HUES64 (cell line): Measurements from ENCODE around the gene LYPD4.

Experiments used
- H3K27ac ChIP-seq: 2 replicates; pipeline ENCODE4 v1.7.0; 2013; ENCODE audit warnings: low read depth, low read length, inconsistent platforms
- H3K27me3 ChIP-seq: 2 replicates; pipeline ENCODE4 v1.6.1; 2013; ENCODE audit warnings: mild to moderate bottlenecking, low read length; ENCODE audit not compliant: insufficient read depth
- H3K36me3 ChIP-seq: 2 replicates; pipeline ENCODE4 v1.6.1; 2013; ENCODE audit warnings: mild to moderate bottlenecking, low read length; ENCODE audit not compliant: insufficient read depth
- H3K4me1 ChIP-seq: 2 replicates; pipeline ENCODE4 v1.6.1; 2013; ENCODE audit warnings: mild to moderate bottlenecking, low read length, moderate library complexity; ENCODE audit not compliant: insufficient read depth
- H3K4me3 ChIP-seq: 2 replicates; pipeline ENCODE4 v1.5.1; 2013; ENCODE audit warnings: mild to moderate bottlenecking, low read length, moderate library complexity
- H3K9ac ChIP-seq: 2 replicates; pipeline ENCODE4 v1.6.1; 2013; ENCODE audit warnings: mild to moderate bottlenecking, low read depth, low read length
- H3K9me3 ChIP-seq: 2 replicates; pipeline ENCODE4 v1.6.1; 2013; ENCODE audit warnings: low read depth, low read length; ENCODE audit not compliant: insufficient read depth
- WGBS: fragments of 150-250, 120-280 bp; methylation state at CpG from one replicate; pipeline ENCODE4 v1.1.7; 2013; ENCODE audit warnings: missing lambda C conversion rate; 5-methylcytosine and 5-hydroxymethylcytosine counted together

The LYPD4 gene

GRCh38 chr19:41847351-41848105, 3.0 kb upstream of the LYPD4 start:
- Histone ChIP-seq H3K36me3 (no peaks in the 10 kb centered on the region), H3K27ac (no peak overlapping the region), H3K27me3 (0 out of 2 replicates have a peak, but pooled peaks cover 4% of the 10 kb centered on the region), H3K4me3 (no peak overlapping the region), H3K9ac (no peak overlapping the region), H3K4me1 (no peaks in the 10 kb centered on the region), H3K9me3 (no peaks in the 10 kb centered on the region)
- WGBS, result 89% methylated on average over 19 of the region's 19 CpGs

GRCh38 chr19:41845051-41845590, 638 bp upstream of the LYPD4 start:
- 90% methylated on average over 15 of the region's 23 CpGs for WGBS
- H3K4me3 ChIP-seq, result no peak overlapping the region
- H3K27ac ChIP-seq, result no peak overlapping the region
- H3K27me3 ChIP-seq, result no peaks in the 10 kb centered on the region; the same call in 1 of the 2 replicates
- no peaks in the 10 kb centered on the region for H3K36me3 ChIP-seq
- no peak overlapping the region for H3K9ac ChIP-seq
- H3K4me1 ChIP-seq, result no peaks in the 10 kb centered on the region
- H3K9me3 ChIP-seq, result no peaks in the 10 kb centered on the region

- no peak within 1 kb of the TSS for H3K4me3 ChIP-seq
- no peaks in the 10 kb centered on the region for H3K36me3 ChIP-seq
- no peaks in the 10 kb centered on the region; the same call in 1 of the 2 replicates for H3K27me3 ChIP-seq
- 92% methylated on average over 3 of the region's 3 CpGs for WGBS
- no peak within 1 kb of the TSS for H3K9ac ChIP-seq
- H3K27ac ChIP-seq, result no peak within 1 kb of the TSS
- no peaks in the 10 kb centered on the region for H3K9me3 ChIP-seq
- no peaks in the 10 kb centered on the region for H3K4me1 ChIP-seq
These were observed 343 bp upstream of the LYPD4 start, which contains the start of gene DMRTC2 for GRCh38 chr19:41845001-41845050. Gene DMRTC2, plus strand, starts transcription at chr19:41845042. Its CDS starts 2,387 bp downstream, at chr19:41847429.

GRCh38 chr19:41843371-41843770, 1.1 kb downstream of the LYPD4 start:
- WGBS, result 78% methylated on average over 7 of the region's 7 CpGs
- peaks cover 6% of the 10 kb centered on the region for H3K27me3 ChIP-seq
- H3K27ac ChIP-seq, result no peak overlapping the region
- no peaks in the 10 kb centered on the region for H3K9me3 ChIP-seq
- no peaks in the 10 kb centered on the region for H3K4me1 ChIP-seq
- H3K36me3 ChIP-seq, result no peaks in the 10 kb centered on the region
- no peak overlapping the region for H3K4me3 ChIP-seq
- H3K9ac ChIP-seq, result no peak overlapping the region

GRCh38 chr19:41839211-41839610, 5.3 kb downstream of the LYPD4 start:
- no peaks in the 10 kb centered on the region for H3K9me3 ChIP-seq
- H3K36me3 ChIP-seq, result no peaks in the 10 kb centered on the region
- peaks cover 10% of the 10 kb centered on the region for H3K27me3 ChIP-seq
- WGBS, result 58% methylated on average over 2 of the region's 2 CpGs
- no peak overlapping the region for H3K9ac ChIP-seq
- no peak overlapping the region for H3K4me3 ChIP-seq
- no peak overlapping the region for H3K27ac ChIP-seq
- H3K4me1 ChIP-seq, result no peaks in the 10 kb centered on the region

- no peak overlapping the region for H3K4me3 ChIP-seq
- 64% methylated on average over 13 of the region's 13 CpGs for WGBS
- no peak overlapping the region for H3K9ac ChIP-seq
- no peaks in the 10 kb centered on the region for H3K4me1 ChIP-seq
- no peaks in the 10 kb centered on the region for H3K36me3 ChIP-seq
- H3K27ac ChIP-seq, result no peak overlapping the region
- peaks cover 10% of the 10 kb centered on the region for H3K27me3 ChIP-seq
- H3K9me3 ChIP-seq, result no peaks in the 10 kb centered on the region
These were observed 6.3 kb downstream of the LYPD4 start for GRCh38 chr19:41837981-41838708.

- Histone ChIP-seq H3K27ac (no peak overlapping the region), H3K9me3 (no peaks in the 10 kb centered on the region), H3K4me1 (no peaks in the 10 kb centered on the region), H3K36me3 (no peaks in the 10 kb centered on the region), H3K4me3 (no peak overlapping the region), H3K9ac (no peak overlapping the region), H3K27me3 (no peaks in the 10 kb centered on the region; the same call in 1 of the 2 replicates)
- WGBS, result 54% methylated on average over 12 of the region's 12 CpGs
These were observed 23.3 kb downstream of the LYPD4 start for GRCh38 chr19:41821003-41821735.

- H3K27me3 ChIP-seq, result peaks cover 3% of the 10 kb centered on the region; the same call in 1 of the 2 replicates
- no peaks in the 10 kb centered on the region for H3K4me1 ChIP-seq
- no peak overlapping the region for H3K9ac ChIP-seq
- 82% methylated on average over 2 of the region's 2 CpGs for WGBS
- H3K27ac ChIP-seq, result no peak overlapping the region
- no peaks in the 10 kb centered on the region for H3K36me3 ChIP-seq
- no peaks in the 10 kb centered on the region for H3K9me3 ChIP-seq
- no peak overlapping the region for H3K4me3 ChIP-seq
These were observed 27.7 kb downstream of the LYPD4 start for GRCh38 chr19:41816761-41817160.

GRCh38 chr19:41815301-41815700, 29.2 kb downstream of the LYPD4 start:
- Histone ChIP-seq H3K4me3 (no peak overlapping the region), H3K9me3 (no peaks in the 10 kb centered on the region), H3K27me3 (peaks cover 3% of the 10 kb centered on the region; the same call in 1 of the 2 replicates), H3K27ac (no peak overlapping the region), H3K9ac (no peak overlapping the region), H3K4me1 (no peaks in the 10 kb centered on the region), H3K36me3 (no peaks in the 10 kb centered on the region)
- WGBS, result 50% methylated on average over 1 of the region's 4 CpGs

GRCh38 chr19:41813911-41814310, 30.6 kb downstream of the LYPD4 start:
- Histone ChIP-seq H3K4me3 (no peak overlapping the region), H3K27me3 (peaks cover 3% of the 10 kb centered on the region; the same call in 1 of the 2 replicates), H3K9me3 (no peaks in the 10 kb centered on the region), H3K27ac (no peak overlapping the region), H3K9ac (no peak overlapping the region), H3K4me1 (no peaks in the 10 kb centered on the region), H3K36me3 (no peaks in the 10 kb centered on the region)
- 63% methylated on average over 4 of the region's 4 CpGs for WGBS

- 63% methylated on average over 3 of the region's 3 CpGs for WGBS
- Histone ChIP-seq H3K27me3 (peaks cover 3% of the 10 kb centered on the region; the same call in 1 of the 2 replicates), H3K36me3 (no peaks in the 10 kb centered on the region), H3K4me1 (no peaks in the 10 kb centered on the region), H3K9me3 (no peaks in the 10 kb centered on the region), H3K9ac (no peak overlapping the region), H3K27ac (no peak overlapping the region), H3K4me3 (no peak overlapping the region)
These were observed 32.5 kb downstream of the LYPD4 start for GRCh38 chr19:41811981-41812380.
